ENCODE results near the gene VPS37B.
"Not testable (repeated sequence)": the region's sequence is repeated elsewhere in the genome, so short reads cannot be mapped to it uniquely, and the experiment has no call there.

The VPS37B gene

GRCh38 chr12:122920687-122921086 lies 24.8 kb upstream of the VPS37B start:
- no peak for TF ChIP-seq CTCF (IDR thresholded peaks at IDR 0.05; ENCODE audit: low read depth, low read length)
- Histone ChIP-seq H3K9me3 (ENCODE audit: severe bottlenecking) (no peaks in the 10 kb centered on the region), H3K27ac (no peak overlapping the region), H3K27me3 (ENCODE audit: insufficient read depth, low read depth, severe bottlenecking) (no peaks in the 10 kb centered on the region), H3K36me3 (no peaks in the 10 kb centered on the region), H3K4me3 (ENCODE audit: low read depth, low read length) (no peak overlapping the region)
- DNase-seq: no peak

- TF ChIP-seq CTCF (IDR thresholded peaks at IDR 0.05; ENCODE audit: low read depth, low read length): no peak
- H3K36me3 ChIP-seq: no peaks in the 10 kb centered on the region
- no peaks in the 10 kb centered on the region for H3K9me3 ChIP-seq (ENCODE audit: severe bottlenecking)
- DNase-seq: no peak
- H3K27me3 ChIP-seq (ENCODE audit: insufficient read depth, low read depth, severe bottlenecking): no peaks in the 10 kb centered on the region
- no peak overlapping the region for H3K4me3 ChIP-seq (ENCODE audit: low read depth, low read length)
- no peak overlapping the region for H3K27ac ChIP-seq
Measured at GRCh38 chr12:122918827-122919226, 22.9 kb upstream of the VPS37B start.

- H3K27ac ChIP-seq: no peak overlapping the region
- H3K4me3 ChIP-seq (ENCODE audit: low read depth, low read length): no peak overlapping the region
- TF ChIP-seq CTCF (IDR thresholded peaks at IDR 0.05; ENCODE audit: low read depth, low read length): no peak
- H3K9me3 ChIP-seq (ENCODE audit: severe bottlenecking): no peaks in the 10 kb centered on the region
- no peaks in the 10 kb centered on the region for H3K36me3 ChIP-seq
- DNase-seq: no peak
- no peaks in the 10 kb centered on the region for H3K27me3 ChIP-seq (ENCODE audit: insufficient read depth, low read depth, severe bottlenecking)
Measured at GRCh38 chr12:122917507-122918121, 21.7 kb upstream of the VPS37B start.

GRCh38 chr12:122909442-122910288 lies 13.7 kb upstream of the VPS37B start:
- H3K27ac ChIP-seq: no peak overlapping the region
- H3K4me3 ChIP-seq (ENCODE audit: low read depth, low read length): no peak overlapping the region
- H3K27me3 ChIP-seq (ENCODE audit: insufficient read depth, low read depth, severe bottlenecking): no peaks in the 10 kb centered on the region
- no peak for TF ChIP-seq CTCF (IDR thresholded peaks at IDR 0.05; ENCODE audit: low read depth, low read length)
- H3K36me3 ChIP-seq: no peaks in the 10 kb centered on the region
- H3K9me3 ChIP-seq (ENCODE audit: severe bottlenecking): no peaks in the 10 kb centered on the region
- DNase-seq: no peak

- H3K27ac ChIP-seq: no peak overlapping the region
- no peaks in the 10 kb centered on the region for H3K9me3 ChIP-seq (ENCODE audit: severe bottlenecking)
- DNase-seq: no peak
- H3K4me3 ChIP-seq (ENCODE audit: low read depth, low read length): no peak overlapping the region
- H3K27me3 ChIP-seq (ENCODE audit: insufficient read depth, low read depth, severe bottlenecking): no peaks in the 10 kb centered on the region
- no peak for TF ChIP-seq CTCF (IDR thresholded peaks at IDR 0.05; ENCODE audit: low read depth, low read length)
- no peaks in the 10 kb centered on the region for H3K36me3 ChIP-seq
Measured at GRCh38 chr12:122908915-122909314, 13.0 kb upstream of the VPS37B start.

- not testable (repeated sequence) for DNase-seq; H3K4me3 ChIP-seq (ENCODE audit: low read depth, low read length); H3K27me3 ChIP-seq (ENCODE audit: insufficient read depth, low read depth, severe bottlenecking); H3K27ac ChIP-seq; H3K9me3 ChIP-seq (ENCODE audit: severe bottlenecking); H3K36me3 ChIP-seq
Measured at GRCh38 chr12:122905258-122905657, 9.3 kb upstream of the VPS37B start.
